ENCODE measurements around the gene F12.
"Not testable (repeated sequence)": the region's sequence is repeated elsewhere in the genome, so short reads cannot be mapped to it uniquely, and the experiment has no call there.

The F12 gene

DNA sequence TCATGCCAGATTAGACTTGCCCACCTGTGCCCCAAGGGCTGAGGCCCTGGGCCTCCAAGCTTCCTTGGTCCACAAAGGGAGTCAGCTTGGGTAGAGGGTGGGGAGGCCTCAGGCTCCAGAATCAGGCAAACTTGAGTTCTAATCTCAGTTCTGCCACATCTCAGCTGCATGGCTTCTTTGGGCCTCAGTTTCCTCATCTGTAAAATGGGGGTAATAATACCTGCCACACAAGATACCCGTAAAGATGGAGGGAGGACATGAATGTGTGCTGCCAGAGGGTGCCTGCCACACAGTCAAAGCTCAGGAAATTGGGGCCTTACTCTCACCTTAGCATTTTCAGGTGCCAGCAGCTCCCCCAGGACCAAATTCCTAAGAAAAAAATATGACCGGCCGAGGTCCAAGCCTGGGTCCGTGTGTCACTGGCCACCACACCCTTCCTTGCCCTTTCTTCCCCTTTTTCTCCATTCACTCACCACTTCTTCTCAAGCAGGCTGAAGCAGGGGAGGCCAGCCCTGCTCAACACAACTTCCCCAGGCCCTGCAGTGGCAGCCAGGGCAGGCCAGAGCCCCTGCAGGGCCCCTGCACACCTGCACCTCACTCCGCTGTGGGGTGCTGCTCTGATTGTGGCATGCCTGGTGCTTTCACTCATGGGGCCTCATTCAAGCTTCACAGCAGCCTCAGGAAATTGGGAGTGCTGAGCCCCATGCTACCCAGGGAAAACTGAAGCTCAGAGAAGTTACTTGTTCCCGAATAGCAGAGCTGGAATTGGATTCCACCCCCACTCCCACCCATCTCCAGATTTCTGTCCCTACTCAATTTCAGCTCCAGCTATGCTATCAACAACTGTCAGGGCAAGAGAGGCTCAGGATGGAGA, 47.7 kb downstream of the F12 start:
- Histone ChIP-seq H3K4me3 (ENCODE audit: low read length) (no peak overlapping the region), H3K27ac (ENCODE audit: low read depth, low read length) (no peak overlapping the region), H3K36me3 (ENCODE audit: control insufficient read depth, insufficient read depth, low read length) (no peaks in the 10 kb centered on the region), H3K9ac (ENCODE audit: low read length) (no peak overlapping the region), H3K27me3 (ENCODE audit: control insufficient read depth, insufficient read depth, low read length) (no peaks in the 10 kb centered on the region), H3K4me1 (ENCODE audit: control insufficient read depth, insufficient read depth, low read length) (peaks cover 10% of the 10 kb centered on the region)

DNA sequence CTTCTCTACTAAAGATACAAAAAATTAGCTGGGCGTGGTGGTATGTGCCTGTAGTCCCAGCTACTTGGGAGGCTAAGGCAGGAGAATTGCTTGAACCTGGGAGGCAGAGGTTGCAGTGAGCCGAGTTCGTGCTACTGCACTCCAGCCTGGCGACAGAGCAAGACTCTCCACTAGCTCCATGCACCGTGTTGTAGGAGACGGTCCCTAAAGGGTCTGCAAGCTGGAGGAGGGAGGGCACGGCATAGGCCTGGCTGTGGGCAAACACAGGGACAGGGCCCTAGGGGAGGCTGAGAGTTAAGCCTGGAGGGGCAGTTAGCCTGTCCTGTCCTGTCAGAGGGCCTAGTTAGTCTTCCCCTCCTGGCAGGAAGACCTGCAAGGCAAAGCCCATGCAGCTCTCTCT, 48.6 kb downstream of the F12 start:
- H3K27me3 ChIP-seq (ENCODE audit: control insufficient read depth, insufficient read depth, low read length); H3K27ac ChIP-seq (ENCODE audit: low read depth, low read length); H3K36me3 ChIP-seq (ENCODE audit: control insufficient read depth, insufficient read depth, low read length); H3K4me3 ChIP-seq (ENCODE audit: low read length); H3K9ac ChIP-seq (ENCODE audit: low read length); H3K4me1 ChIP-seq (ENCODE audit: control insufficient read depth, insufficient read depth, low read length): not testable (repeated sequence)

DNA sequence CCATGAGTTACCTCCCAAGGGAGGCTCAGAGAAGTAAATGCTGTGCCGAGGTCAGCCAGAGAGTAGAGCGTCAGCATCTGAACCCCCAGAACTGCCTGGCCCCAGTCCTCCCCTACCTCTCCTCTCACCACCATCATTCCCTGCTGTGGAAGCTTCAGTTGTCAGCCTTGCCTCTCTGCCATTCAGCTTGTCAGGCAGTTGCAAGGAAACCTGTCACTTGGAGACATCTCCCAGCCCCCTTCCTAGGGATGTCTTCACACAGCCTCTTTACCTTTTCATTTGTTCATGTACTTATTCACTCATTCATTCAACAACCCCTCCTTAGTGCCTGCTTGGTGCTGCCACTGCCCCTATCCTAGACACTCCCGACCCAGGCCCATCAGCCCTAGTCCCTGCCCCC, 49.5 kb downstream of the F12 start:
- H3K4me3 ChIP-seq (ENCODE audit: low read length) = no peak overlapping the region
- peaks cover 3% of the 10 kb centered on the region for H3K4me1 ChIP-seq (ENCODE audit: control insufficient read depth, insufficient read depth, low read length)
- H3K27ac ChIP-seq (ENCODE audit: low read depth, low read length) = no peak overlapping the region
- H3K36me3 ChIP-seq (ENCODE audit: control insufficient read depth, insufficient read depth, low read length) = no peaks in the 10 kb centered on the region
- H3K27me3 ChIP-seq (ENCODE audit: control insufficient read depth, insufficient read depth, low read length) = no peaks in the 10 kb centered on the region
- H3K9ac ChIP-seq (ENCODE audit: low read length) = no peak overlapping the region

DNA sequence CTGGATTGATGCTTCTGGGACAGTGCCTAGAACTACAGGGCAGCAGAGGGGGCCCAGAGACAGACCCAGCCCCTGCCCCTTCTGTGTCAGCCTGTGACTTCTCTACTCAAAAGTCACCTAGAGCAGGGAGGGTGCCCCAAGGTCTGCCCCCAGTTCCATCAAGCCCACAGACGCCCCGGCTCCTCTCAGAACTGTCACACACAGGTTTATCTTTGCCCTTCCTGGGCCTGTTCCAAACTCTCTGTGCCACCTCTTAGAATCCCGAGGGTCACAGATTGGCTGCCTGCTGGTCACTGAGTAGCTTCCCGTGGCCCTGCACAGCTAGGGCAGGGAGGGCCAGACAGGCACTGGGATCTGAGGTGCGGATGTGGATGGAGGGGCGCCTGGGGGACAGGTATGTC, 49.9 kb downstream of the F12 start:
- H3K9ac ChIP-seq (ENCODE audit: low read length) = no peak overlapping the region
- H3K4me3 ChIP-seq (ENCODE audit: low read length) = no peak overlapping the region
- H3K4me1 ChIP-seq (ENCODE audit: control insufficient read depth, insufficient read depth, low read length) = peaks cover 3% of the 10 kb centered on the region
- no peaks in the 10 kb centered on the region for H3K27me3 ChIP-seq (ENCODE audit: control insufficient read depth, insufficient read depth, low read length)
- no peaks in the 10 kb centered on the region for H3K36me3 ChIP-seq (ENCODE audit: control insufficient read depth, insufficient read depth, low read length)
- H3K27ac ChIP-seq (ENCODE audit: low read depth, low read length) = no peak overlapping the region

DNA sequence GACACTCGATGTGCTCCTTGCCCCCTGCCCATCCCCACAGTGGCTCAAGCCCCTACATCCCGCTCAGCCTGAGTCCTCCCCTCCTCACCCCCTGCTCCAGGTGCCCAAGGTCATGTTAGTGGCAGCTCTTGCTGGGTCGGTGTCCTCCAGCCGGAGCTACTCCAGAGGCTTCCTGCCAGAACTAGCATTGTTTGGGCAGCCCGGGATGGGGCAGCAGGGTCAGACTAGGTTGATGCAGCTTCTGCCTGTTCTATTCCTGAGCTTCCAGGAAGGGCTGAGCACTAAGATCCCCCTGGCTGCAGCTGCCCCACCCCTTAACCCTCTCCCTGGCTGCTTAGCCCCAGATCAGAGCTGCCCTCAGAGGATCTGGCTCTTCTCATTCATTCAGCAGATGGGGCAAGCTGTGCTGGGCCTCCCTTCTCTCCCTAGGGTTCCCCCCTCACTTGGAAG, 51.0 kb downstream of the F12 start:
- Histone ChIP-seq H3K4me3 (ENCODE audit: low read length) (peak overlapping the region; percentile 56), H3K27ac (ENCODE audit: low read depth, low read length) (no peak overlapping the region), H3K36me3 (ENCODE audit: control insufficient read depth, insufficient read depth, low read length) (no peaks in the 10 kb centered on the region), H3K9ac (ENCODE audit: low read length) (no peak overlapping the region), H3K27me3 (ENCODE audit: control insufficient read depth, insufficient read depth, low read length) (no peaks in the 10 kb centered on the region), H3K4me1 (ENCODE audit: control insufficient read depth, insufficient read depth, low read length) (peaks cover 3% of the 10 kb centered on the region)

DNA sequence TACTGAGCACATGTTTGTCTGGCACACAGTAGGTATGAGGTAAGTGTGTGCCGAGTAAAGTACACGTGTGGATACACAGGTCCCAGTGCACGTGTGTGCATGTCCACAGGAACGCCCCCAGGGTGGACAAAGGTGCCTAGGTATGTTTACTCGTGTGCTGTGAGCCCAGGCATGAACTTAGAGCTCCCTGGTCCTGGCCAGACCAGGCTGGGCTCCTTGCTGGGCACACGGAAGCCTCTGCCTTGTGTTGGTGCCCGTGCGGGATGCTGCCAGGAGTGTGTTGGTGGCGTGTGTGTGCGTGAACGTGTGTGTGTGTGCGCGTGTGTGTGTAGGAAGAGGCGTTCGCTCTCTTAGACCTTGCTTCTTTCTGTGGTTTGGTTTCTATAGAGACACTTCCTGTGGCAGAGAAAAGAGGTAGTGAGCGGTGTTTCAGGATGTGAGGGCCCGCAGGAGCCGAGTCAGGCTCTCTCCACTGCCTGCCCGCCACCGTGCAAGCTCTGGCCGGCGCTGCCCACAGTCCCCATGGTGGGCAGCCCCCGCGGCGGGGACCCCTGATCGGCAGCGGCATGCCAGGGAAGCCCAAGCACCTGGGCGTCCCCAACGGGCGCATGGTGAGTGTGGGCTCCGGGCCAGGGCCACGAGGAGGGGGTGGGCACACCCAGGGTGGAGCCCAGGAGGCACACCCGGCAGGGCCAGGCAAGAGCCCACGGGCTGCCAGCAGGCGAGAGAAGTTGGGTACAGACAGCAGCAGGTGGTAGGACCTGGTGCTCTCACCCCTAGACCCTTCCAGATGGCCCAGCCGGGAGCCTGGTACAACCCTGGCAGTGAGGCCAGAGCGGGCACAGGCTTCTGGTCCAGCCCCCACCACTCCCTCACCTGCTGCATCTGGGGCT, 51.7 kb downstream of the F12 start, which contains the start of gene RGS14:
Gene RGS14, plus strand, starts transcription at position 466 of the 893 bp plus-strand sequence. Its CDS starts 101 bp downstream, at position 567.
- Histone ChIP-seq H3K36me3 (ENCODE audit: control insufficient read depth, insufficient read depth, low read length) (no peaks in the 10 kb centered on the region), H3K27me3 (ENCODE audit: control insufficient read depth, insufficient read depth, low read length) (no peaks in the 10 kb centered on the region), H3K4me1 (ENCODE audit: control insufficient read depth, insufficient read depth, low read length) (peaks cover under 1% of the 10 kb centered on the region), H3K9ac (ENCODE audit: low read length) (no peak within 1 kb of the TSS), H3K4me3 (ENCODE audit: low read length) (peak within 1 kb of the TSS; percentile 56), H3K27ac (ENCODE audit: low read depth, low read length) (no peak within 1 kb of the TSS)

DNA sequence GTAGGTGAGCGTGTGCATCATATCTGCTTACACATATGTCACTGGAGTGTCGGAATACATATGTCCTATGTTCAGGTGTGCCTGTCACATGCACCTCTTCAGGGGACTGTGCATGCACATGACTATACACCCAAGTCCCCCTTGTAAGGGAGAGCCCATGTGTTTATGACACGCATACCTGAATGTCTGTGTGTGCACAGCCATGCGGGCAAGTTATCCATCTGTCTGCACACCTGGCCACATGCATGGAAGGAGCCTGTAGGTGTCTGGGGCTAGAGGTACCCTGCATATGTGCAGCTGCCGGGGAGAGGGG, 52.3 kb downstream of the F12 start:
- peak overlapping the region; percentile 56 for H3K4me3 ChIP-seq (ENCODE audit: low read length)
- no peaks in the 10 kb centered on the region for H3K36me3 ChIP-seq (ENCODE audit: control insufficient read depth, insufficient read depth, low read length)
- peaks cover under 1% of the 10 kb centered on the region for H3K4me1 ChIP-seq (ENCODE audit: control insufficient read depth, insufficient read depth, low read length)
- H3K9ac ChIP-seq (ENCODE audit: low read length) = no peak overlapping the region
- no peaks in the 10 kb centered on the region for H3K27me3 ChIP-seq (ENCODE audit: control insufficient read depth, insufficient read depth, low read length)
- H3K27ac ChIP-seq (ENCODE audit: low read depth, low read length) = no peak overlapping the region

DNA sequence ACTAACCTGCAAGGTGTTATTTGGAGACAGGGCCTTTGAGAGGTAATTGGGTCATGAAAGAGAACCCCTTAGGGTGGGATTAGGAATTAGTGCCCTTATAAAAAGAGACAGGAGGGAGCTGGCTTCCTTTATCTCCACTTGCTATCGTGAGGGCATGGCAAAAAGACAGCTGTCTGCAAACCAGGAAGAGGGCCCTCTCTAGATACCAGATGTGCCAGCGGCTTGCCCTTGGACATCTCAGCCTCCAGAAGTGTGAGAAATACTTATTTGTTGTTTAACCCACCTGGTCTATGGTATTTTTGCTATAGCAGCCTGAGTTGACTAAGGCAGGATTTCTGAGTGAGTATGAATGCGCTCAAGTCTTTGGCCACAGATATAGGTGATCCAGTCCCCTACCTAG, 52.6 kb downstream of the F12 start:
- no peak overlapping the region for H3K4me3 ChIP-seq (ENCODE audit: low read length)
- H3K27me3 ChIP-seq (ENCODE audit: control insufficient read depth, insufficient read depth, low read length) = no peaks in the 10 kb centered on the region
- H3K36me3 ChIP-seq (ENCODE audit: control insufficient read depth, insufficient read depth, low read length) = no peaks in the 10 kb centered on the region
- no peak overlapping the region for H3K27ac ChIP-seq (ENCODE audit: low read depth, low read length)
- H3K9ac ChIP-seq (ENCODE audit: low read length) = no peak overlapping the region
- peaks cover 2% of the 10 kb centered on the region for H3K4me1 ChIP-seq (ENCODE audit: control insufficient read depth, insufficient read depth, low read length)

DNA sequence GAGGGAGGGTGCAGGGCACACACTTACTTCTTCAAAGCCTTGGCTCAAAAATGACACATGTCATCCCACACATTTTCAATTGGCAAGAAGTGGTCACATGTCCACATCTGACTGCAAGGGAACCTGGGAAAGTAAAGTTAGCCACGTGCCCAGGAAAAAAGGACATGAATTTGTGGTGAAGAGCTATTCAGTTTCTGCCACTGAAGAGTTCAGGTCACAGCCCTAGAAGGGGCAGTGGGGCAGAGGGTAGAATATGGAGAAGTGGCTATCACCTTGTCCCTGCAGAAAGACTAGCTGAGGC, 53.5 kb downstream of the F12 start:
- Histone ChIP-seq H3K27me3 (ENCODE audit: control insufficient read depth, insufficient read depth, low read length) (no peaks in the 10 kb centered on the region), H3K4me1 (ENCODE audit: control insufficient read depth, insufficient read depth, low read length) (peaks cover 2% of the 10 kb centered on the region), H3K36me3 (ENCODE audit: control insufficient read depth, insufficient read depth, low read length) (no peaks in the 10 kb centered on the region), H3K4me3 (ENCODE audit: low read length) (no peak overlapping the region), H3K27ac (ENCODE audit: low read depth, low read length) (no peak overlapping the region), H3K9ac (ENCODE audit: low read length) (no peak overlapping the region)

DNA sequence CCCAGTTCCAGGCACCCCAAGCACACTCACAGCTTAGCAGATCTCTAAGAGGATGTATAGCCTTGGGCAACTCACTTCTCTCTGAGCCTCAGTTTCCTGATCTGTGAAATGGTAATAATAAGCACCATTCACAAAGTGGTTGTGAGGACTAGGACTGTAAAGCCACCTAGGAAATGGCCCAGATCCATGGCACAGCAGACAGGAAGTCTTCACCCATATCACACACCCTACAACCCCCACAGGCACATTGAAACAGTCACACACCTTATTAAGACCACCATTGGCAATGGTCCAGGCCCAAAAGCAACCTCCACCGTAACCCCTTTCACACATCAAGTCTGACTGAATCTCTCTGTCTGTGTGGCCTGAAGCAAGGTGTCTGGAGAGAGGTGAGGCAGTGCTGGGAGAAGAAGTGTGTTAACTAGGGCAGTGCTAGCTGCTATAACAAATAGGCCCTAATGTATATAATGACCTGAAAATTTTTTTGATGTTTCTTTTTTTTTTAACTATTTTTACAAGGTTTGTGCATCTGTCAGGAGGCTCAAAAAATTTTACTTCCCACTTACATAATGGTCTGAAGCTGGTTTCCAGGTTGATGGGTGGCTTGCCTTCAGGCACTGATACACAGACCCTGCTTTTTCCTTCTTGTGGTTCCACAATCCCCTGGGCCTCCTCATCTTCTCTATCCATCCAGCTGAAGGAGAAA, 54.0 kb downstream of the F12 start:
- H3K4me3 ChIP-seq (ENCODE audit: low read length) = no peak overlapping the region
- H3K9ac ChIP-seq (ENCODE audit: low read length) = no peak overlapping the region
- no peak overlapping the region for H3K27ac ChIP-seq (ENCODE audit: low read depth, low read length)
- H3K36me3 ChIP-seq (ENCODE audit: control insufficient read depth, insufficient read depth, low read length) = no peaks in the 10 kb centered on the region
- peaks cover 5% of the 10 kb centered on the region for H3K4me1 ChIP-seq (ENCODE audit: control insufficient read depth, insufficient read depth, low read length)
- no peaks in the 10 kb centered on the region for H3K27me3 ChIP-seq (ENCODE audit: control insufficient read depth, insufficient read depth, low read length)

DNA sequence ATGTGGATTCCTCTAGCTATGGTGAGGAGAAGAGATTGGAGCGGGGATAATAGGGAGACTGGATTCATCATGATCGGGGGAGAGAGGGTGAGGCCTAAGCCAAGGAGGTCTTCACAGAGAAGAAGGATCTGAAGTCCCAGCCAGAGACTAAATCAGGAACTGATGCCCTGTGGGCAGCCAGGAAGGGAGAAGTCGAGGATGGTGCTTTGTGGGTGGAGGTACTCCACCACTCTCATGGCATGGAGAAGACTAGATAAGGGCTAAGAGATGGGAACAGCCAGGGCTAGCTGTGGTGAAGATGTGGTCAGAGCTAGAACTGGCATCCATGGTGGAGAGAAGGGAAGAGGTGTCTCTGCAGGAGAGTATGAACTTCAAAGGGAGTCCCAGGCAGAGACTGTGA, 54.7 kb downstream of the F12 start:
- Histone ChIP-seq H3K27me3 (ENCODE audit: control insufficient read depth, insufficient read depth, low read length) (no peaks in the 10 kb centered on the region), H3K9ac (ENCODE audit: low read length) (no peak overlapping the region), H3K27ac (ENCODE audit: low read depth, low read length) (no peak overlapping the region), H3K4me1 (ENCODE audit: control insufficient read depth, insufficient read depth, low read length) (peaks cover 9% of the 10 kb centered on the region), H3K36me3 (ENCODE audit: control insufficient read depth, insufficient read depth, low read length) (no peaks in the 10 kb centered on the region), H3K4me3 (ENCODE audit: low read length) (no peak overlapping the region)

DNA sequence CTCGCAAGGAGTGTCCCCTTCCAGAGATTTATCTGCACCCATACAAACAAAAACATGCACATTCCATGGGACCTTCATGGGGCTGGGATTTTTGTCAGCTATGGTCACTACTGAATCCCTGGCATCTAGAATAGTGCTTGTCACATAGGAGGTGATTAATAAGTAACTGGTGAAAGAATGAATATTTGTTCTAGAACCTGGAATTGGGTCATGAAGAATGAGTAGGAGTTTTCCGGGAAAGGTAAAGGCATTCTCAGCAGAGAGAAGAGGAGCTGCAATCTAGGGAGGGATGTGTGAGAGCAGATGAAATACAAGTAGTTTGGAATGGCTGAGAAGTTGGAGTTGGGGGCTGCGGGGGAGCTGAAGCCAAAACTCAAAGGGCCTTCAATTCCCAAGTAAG, 55.1 kb downstream of the F12 start:
- no peak overlapping the region for H3K9ac ChIP-seq (ENCODE audit: low read length)
- no peaks in the 10 kb centered on the region for H3K36me3 ChIP-seq (ENCODE audit: control insufficient read depth, insufficient read depth, low read length)
- peaks cover 9% of the 10 kb centered on the region for H3K4me1 ChIP-seq (ENCODE audit: control insufficient read depth, insufficient read depth, low read length)
- no peaks in the 10 kb centered on the region for H3K27me3 ChIP-seq (ENCODE audit: control insufficient read depth, insufficient read depth, low read length)
- H3K27ac ChIP-seq (ENCODE audit: low read depth, low read length) = no peak overlapping the region
- no peak overlapping the region for H3K4me3 ChIP-seq (ENCODE audit: low read length)

Measured in rectal smooth muscle tissue (tissue), 1 donor.